Germinal center (tissue), 1 donor: ENCODE measurements around the gene LIG1.

Experiments used
- DNase-seq: peaks from one replicate; pipeline ENCODE4 v3.0.0; 2012; ENCODE audit warnings: mixed read lengths, low spot score

Gene LIG1

DNA sequence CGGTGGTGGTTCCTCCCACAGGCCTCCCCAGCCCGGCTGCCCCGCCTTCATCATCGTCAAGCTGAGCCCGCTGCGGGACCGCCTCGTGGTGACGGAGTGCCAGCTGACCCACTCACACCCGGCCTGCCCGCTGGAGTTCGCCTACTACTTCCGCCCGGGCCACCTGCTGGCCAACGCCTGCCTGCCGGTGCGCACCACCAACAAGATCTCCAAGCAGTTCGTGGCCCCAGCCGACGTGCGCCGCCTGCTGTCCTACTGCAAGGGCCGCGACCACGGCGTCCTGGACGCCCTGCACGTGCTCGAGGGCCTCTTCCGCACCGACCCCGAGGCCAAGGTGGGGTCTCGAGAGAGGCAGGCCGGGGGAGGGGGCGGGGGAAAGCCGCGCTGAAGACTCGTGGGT lies 12.3 kb upstream of the LIG1 start:
- no peak for DNase-seq

DNA sequence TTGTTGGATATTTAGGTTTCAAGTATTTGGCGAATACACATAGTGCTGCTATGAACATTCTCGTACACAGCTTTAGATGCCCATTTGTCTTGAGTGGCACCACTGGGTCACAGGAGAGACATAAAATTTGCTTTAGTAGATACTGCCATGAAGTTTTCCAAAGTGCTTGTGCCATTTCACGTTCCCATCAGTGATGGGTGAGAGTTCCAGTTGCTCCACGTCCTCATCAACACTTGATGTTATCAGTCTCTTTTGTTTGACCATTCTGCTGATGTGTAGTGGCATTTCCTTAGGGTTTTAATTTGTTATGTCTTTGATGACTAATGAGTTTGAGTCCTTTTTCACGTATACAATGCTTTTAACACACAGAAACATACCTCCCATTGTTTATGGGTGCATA lies 11.4 kb upstream of the LIG1 start:
- no peak for DNase-seq

GRCh38 chr19:48176226-48176625 lies 6.1 kb upstream of the LIG1 start:
- DNase-seq: no peak

DNA sequence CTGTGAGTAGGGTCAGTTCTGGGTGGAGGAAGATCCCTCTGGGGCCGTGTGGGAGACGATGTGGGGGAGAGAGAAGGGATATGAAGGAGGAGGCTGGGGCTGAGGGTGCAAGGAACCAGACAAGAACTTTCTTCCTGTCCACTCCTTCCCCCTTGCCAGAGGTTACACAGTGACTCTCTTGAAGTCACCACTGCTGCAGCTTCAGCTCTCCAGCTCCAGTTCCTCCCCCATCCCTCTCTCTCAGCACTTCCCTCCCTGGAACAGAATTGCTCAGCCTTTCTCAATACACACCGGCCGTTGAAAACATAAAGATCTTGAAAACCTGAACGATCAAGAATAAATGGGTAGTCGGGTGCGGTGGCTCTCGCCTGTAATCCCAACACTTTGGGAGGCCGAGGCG lies 5.4 kb upstream of the LIG1 start:
- DNase-seq: no peak

DNA sequence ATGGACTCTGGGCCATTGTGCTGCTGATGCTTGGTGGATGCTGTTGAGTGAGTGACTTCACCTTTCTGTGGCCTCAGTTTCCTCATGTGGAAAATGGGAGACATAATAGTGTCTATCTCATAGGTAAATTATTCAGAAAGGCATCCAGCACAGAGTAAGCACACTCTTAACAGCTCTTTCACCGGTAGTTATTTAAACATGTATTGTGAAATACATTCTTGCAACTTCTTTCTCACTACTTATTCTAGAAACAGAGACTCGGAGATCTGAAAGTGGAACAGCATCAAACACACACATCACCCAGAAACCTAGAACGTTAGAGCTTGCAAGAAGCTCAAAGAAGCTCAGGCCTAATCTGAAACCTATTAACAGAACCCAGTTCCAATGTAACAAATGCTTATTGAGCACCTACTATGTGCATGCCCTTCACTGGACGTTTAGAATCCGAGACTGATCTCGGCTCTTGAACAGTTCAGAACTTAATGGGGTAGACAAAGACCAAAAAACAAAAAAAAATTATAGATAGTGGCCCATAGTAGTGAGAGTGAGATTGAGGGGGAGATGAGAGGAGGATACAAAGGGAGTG lies 4.4 kb upstream of the LIG1 start:
- DNase-seq: no peak

- DNase-seq: no peak
Observed at GRCh38 chr19:48171710-48172109, 1.6 kb upstream of the LIG1 start.

GRCh38 chr19:48170817-48171347 lies 738 bp upstream of the LIG1 start:
- DNase-seq: no peak

GRCh38 chr19:48169578-48169938 lies 586 bp downstream of the LIG1 start:
- peak; percentile 95 for DNase-seq

- no peak for DNase-seq
Observed at GRCh38 chr19:48168689-48169088, 1.5 kb downstream of the LIG1 start.

DNA sequence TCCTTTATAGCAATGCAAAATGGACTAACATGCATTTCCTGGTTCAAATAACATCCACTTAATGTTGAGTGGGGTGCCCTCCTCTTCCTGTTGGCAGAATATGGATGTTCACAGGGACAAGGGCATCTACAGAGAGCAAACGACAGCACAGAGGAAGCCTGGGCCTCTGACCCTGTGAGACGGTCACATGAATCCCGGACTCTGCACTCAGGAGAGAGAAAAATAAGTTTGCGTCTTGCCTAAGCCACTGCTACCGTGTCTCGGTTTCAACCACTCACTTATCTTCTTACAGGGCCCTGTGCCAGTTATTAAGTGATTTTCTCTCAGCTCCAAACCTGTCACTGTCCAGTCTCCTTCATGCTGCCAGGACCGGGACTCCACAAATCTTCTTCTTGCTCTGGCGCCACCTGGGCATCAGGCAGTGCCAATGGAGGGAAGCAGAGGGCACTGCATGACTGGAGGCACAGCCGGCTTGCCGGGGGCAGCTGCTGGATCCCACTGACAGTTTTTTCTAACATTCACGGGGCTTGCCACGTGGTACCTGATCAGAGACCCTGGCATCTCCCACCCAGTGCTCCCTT lies 11.8 kb downstream of the LIG1 start:
- DNase-seq: no peak

DNA sequence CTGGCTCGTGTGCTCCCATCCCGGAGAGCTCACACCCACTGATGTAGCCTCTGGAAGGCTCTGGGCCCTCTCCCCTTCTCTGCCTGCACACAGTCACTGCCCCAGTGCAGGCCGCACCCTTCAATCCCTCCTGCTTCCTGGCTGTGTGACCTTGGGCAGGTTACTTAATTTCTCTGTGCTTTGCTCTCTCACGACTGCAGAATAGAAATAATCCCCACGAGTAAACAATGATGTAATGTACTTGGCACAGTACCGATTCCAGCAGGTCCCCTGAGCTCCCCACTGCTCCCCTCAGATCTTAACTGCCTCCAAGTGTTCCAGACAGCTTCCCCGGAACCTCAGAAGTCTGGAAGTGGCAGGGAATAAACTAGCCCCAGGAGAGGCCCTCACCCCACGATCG lies 16.1 kb downstream of the LIG1 start:
- no peak for DNase-seq

- peak; percentile 69 for DNase-seq
Observed at GRCh38 chr19:48152551-48152950, 17.6 kb downstream of the LIG1 start.

GRCh38 chr19:48149430-48149829 lies 20.7 kb downstream of the LIG1 start:
- DNase-seq: no peak

- no peak for DNase-seq
Observed at GRCh38 chr19:48148576-48148975, 21.6 kb downstream of the LIG1 start.

DNA sequence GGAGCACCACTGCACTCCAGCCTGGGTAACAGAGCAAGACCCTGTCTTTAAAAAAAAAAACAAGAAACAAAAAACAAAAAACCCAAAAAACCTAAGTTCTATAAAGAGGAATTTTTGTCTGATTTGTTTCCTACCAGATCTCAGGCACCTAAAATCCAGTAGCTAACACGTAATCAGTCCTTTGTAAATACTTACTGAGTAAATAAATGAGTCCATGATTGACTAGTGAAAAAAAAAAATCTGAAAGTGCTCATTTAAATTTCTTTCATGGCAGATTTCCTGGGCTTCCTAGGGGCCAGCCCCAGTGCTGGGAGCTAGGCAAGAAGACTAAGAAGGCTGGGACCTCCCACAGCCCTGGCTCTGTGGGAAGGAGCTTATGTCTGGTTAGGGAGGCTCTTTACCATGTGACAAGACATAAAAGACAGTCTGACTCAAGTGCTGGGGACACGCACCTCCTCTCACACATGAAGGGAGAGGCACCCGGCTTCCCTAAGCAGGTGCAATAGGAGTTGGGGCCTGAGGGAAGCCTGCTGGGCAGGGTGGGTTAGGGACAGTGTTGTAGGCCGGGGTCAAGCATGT lies 22.5 kb downstream of the LIG1 start:
- DNase-seq: no peak

- DNase-seq: no peak
Observed at GRCh38 chr19:48139053-48139452, 31.1 kb downstream of the LIG1 start.

DNA sequence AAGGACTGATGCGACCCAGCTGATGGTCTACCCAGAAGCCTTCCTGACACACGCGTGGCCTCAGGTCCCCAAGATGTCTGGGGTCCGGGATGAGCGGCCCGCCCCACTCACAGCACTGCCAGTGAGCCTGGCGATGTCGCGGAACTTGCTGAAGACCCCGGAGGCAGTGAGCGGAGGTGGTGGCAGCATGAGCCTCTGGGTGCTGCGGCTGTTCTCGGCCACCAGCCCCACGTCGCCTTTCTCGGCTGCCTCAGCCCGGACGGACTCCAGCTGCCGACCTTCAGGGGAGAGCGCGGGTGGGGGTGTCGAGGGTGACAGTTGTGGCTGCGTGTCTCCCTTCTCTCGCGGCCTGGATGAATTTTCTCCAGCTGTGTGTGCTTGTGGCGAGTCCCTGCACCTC lies 32.7 kb downstream of the LIG1 start:
- DNase-seq: no peak

GRCh38 chr19:48136547-48136946 lies 33.6 kb downstream of the LIG1 start:
- no peak for DNase-seq

DNA sequence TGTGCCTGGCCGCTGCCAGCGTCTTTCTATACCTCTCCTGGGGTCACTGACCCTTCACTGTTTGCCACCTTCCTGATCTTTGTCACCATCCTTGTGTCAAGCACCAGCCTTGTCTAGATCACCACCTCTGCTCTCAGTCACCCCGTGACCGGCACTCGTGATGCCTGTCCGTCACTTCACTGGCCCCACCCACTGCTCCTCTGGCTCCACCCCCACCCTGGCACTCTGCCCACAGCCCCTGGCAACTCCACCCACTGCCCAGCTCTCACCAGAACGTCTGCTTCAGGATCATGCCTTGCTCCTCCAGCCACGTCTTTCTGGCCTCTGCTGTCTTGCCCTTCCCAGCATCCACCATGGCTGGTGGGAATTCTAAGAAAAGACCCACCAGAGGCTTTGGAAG lies 34.7 kb downstream of the LIG1 start:
- DNase-seq: peak; percentile 21

DNA sequence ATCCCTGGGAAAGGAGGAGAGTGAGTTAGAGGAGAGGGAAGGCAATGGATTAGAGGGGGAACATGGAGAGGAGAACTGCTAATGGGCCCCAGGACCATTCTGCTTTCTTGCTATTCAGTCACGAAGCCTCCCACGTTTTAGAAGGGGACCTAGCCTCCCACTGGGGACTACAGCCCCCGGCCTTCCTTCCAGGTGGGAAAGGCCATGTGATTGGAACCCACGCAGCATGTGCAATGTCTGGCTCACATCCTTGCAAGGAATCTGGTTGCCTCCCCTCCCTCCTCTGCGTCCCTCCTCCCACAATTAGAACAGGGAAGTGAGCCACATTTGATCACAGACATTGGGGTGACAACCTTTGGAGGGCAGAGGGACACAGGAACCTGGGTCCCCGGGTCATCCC lies 37.0 kb downstream of the LIG1 start:
- DNase-seq: no peak

DNA sequence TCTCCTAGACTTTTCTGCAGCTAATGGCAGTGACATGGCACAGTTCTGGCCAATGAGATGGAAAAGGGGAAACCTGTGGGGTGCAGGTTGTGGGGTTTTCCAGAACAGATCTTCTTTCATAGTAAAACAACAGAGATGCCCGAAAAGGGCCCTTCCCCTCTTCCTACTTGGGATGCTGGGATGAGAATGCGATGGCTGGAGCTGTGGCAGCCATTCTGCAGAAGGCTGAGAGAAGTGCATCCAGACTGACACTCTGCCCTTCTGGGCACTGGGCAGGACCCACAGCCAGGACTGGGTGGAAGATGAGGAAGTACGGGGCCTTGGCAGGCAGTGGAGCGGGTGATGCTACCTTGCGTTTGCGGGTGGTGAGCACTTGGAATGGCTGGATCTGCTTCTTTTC lies 42.6 kb downstream of the LIG1 start:
- DNase-seq: no peak

DNA sequence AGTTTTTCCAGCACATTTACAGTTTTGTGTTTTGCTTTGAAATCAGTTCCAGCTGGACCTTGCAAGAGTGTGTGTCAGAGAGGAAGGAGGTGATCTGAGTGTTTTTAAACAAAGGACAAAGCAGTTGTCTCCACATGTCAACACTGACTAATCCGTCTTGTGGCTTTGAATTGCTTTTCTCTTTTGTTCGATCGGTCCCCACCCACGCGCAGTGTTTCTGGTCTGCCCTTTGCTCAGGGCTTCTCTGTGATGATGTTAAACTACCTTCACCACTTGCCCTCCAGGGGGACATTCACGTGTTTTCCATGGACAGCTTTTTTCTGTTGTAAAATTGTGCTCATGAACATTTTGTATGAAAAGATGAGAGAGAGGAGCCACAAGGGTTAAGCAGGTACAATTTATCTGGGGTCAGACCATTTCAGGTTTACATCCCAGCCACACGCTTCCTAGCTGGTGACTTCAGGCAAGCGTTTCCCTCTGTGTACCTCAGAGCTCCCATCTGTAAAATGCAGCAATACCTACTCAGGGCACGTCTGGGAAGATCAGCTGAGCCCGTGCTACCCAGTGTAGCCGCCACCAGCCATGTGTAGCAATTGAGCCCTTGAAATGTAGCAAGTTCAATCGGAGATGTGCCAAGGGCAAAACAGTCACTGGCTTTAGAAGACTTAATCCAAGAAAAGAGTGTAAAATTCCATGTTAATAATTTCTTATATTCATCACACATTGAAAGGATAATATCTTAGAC lies 46.1 kb downstream of the LIG1 start:
- DNase-seq: no peak

- DNase-seq: no peak
Observed at GRCh38 chr19:48122421-48122820, 47.7 kb downstream of the LIG1 start.
